NB4 (cell line): Measurements from ENCODE around the gene SLC22A23.

Experiments used
- MYC ChIP-seq: IDR thresholded peaks from 2 replicates; pipeline ENCODE4 v1.6.1; 2011; ENCODE audit warnings: low read depth, low read length
- POLR2A ChIP-seq: IDR thresholded peaks from 2 replicates; pipeline ENCODE4 v1.6.1; 2011; ENCODE audit warnings: mild to moderate bottlenecking; ENCODE audit not compliant: insufficient read length; ENCODE audit errors: extremely low read depth

GRCh38 chr6:3428700-3429099 lies 28.1 kb downstream of the SLC22A23 start:
- TF ChIP-seq POLR2A (no peak), MYC (no peak)
